NOMO-1 treated with dmso at 0.1 percent for 144 hours (cell line): Measurements from ENCODE around the gene GNG7.
A peak's percentile ranks its signal among the peaks of the same experiment; 100 is the strongest.

ENCODE experiments used
- DNase-seq: peaks from one replicate; lab custom pipeline; 2025; ENCODE audit not compliant: unreplicated experiment; lab: John Stamatoyannopoulos, UW

The GNG7 gene

GRCh38 chr19:2702170-2703076 lies at the start of gene GNG7:
Gene GNG7, minus strand, starts transcription at chr19:2702694. Its CDS starts 182,006 bp downstream, at chr19:2520688.
- peak; percentile 78 for DNase-seq

- DNase-seq: no peak
Observed at GRCh38 chr19:2751438-2751830, 48.9 kb upstream of the GNG7 start.

GRCh38 chr19:2750808-2751437 lies 48.4 kb upstream of the GNG7 start:
- DNase-seq: no peak

- no peak for DNase-seq
Observed at GRCh38 chr19:2747349-2747748, 44.9 kb upstream of the GNG7 start.

- no peak for DNase-seq
Observed at GRCh38 chr19:2744113-2744512, 41.6 kb upstream of the GNG7 start.

- DNase-seq: no peak
Observed at GRCh38 chr19:2743099-2743498, 40.6 kb upstream of the GNG7 start.

GRCh38 chr19:2740314-2740656 lies 37.8 kb upstream of the GNG7 start:
- no peak for DNase-seq

- peak; percentile 94 for DNase-seq
Observed at GRCh38 chr19:2739602-2740313, 37.3 kb upstream of the GNG7 start, which contains the start of gene SLC39A3. Gene SLC39A3, minus strand, starts transcription at chr19:2740017. Its CDS starts 2,760 bp downstream, at chr19:2737257.

GRCh38 chr19:2736550-2737190 lies 34.2 kb upstream of the GNG7 start:
- DNase-seq: no peak

GRCh38 chr19:2735374-2735773 lies 32.9 kb upstream of the GNG7 start:
- no peak for DNase-seq

- no peak for DNase-seq
Observed at GRCh38 chr19:2734589-2735288, 32.2 kb upstream of the GNG7 start.

GRCh38 chr19:2733930-2734588 lies 31.6 kb upstream of the GNG7 start:
- DNase-seq: no peak

GRCh38 chr19:2732883-2733282 lies 30.4 kb upstream of the GNG7 start:
- DNase-seq: no peak

- no peak for DNase-seq
Observed at GRCh38 chr19:2732157-2732725, 29.7 kb upstream of the GNG7 start.

GRCh38 chr19:2731181-2731995 lies 28.9 kb upstream of the GNG7 start:
- no peak for DNase-seq

- DNase-seq: no peak
Observed at GRCh38 chr19:2729943-2730818, 27.7 kb upstream of the GNG7 start.

GRCh38 chr19:2728783-2729387 lies 26.4 kb upstream of the GNG7 start:
- DNase-seq: no peak

GRCh38 chr19:2727640-2727944 lies 25.1 kb upstream of the GNG7 start:
- no peak for DNase-seq
